GM21360 (cell line): ENCODE data around the gene ZBTB20.
"Not testable (repeated sequence)": the region's sequence is repeated elsewhere in the genome, so short reads cannot be mapped to it uniquely, and the experiment has no call there.

ENCODE experiments used
- ATAC-seq: cut with Tn5 transposase; IDR thresholded peaks from one replicate; pipeline ENCODE4 v1.9.1; 2021; ENCODE audit warnings: mild to moderate bottlenecking, moderate library complexity; ENCODE audit not compliant: unreplicated experiment

The ZBTB20 gene

GRCh38 chr3:114687151-114687550 lies 459.9 kb downstream of the ZBTB20 start:
- no peak for ATAC-seq

- ATAC-seq, result no peak
Observed at GRCh38 chr3:114686621-114687020, 460.5 kb downstream of the ZBTB20 start.

GRCh38 chr3:114685161-114685560 lies 461.9 kb downstream of the ZBTB20 start:
- no peak for ATAC-seq

- ATAC-seq, result no peak
Observed at GRCh38 chr3:114680299-114680698, 466.8 kb downstream of the ZBTB20 start.

- ATAC-seq, result not testable (repeated sequence)
Observed at GRCh38 chr3:114679773-114680172, 467.3 kb downstream of the ZBTB20 start.

GRCh38 chr3:114675104-114675503 lies 472.0 kb downstream of the ZBTB20 start:
- ATAC-seq, result no peak

- no peak for ATAC-seq
Observed at GRCh38 chr3:114674036-114674435, 473.1 kb downstream of the ZBTB20 start.

GRCh38 chr3:114673481-114673880 lies 473.6 kb downstream of the ZBTB20 start:
- ATAC-seq, result no peak

GRCh38 chr3:114672692-114673447 lies 474.2 kb downstream of the ZBTB20 start:
- no peak for ATAC-seq

GRCh38 chr3:114671741-114672510 lies 475.2 kb downstream of the ZBTB20 start:
- no peak for ATAC-seq

- ATAC-seq, result no peak
Observed at GRCh38 chr3:114669614-114670013, 477.5 kb downstream of the ZBTB20 start.

- no peak for ATAC-seq
Observed at GRCh38 chr3:114668099-114668498, 479.0 kb downstream of the ZBTB20 start.

GRCh38 chr3:114666623-114667022 lies 480.5 kb downstream of the ZBTB20 start:
- ATAC-seq, result no peak

- ATAC-seq, result no peak
Observed at GRCh38 chr3:114664006-114664405, 483.1 kb downstream of the ZBTB20 start.

- ATAC-seq, result no peak
Observed at GRCh38 chr3:114660808-114661207, 486.3 kb downstream of the ZBTB20 start.

- ATAC-seq, result no peak
Observed at GRCh38 chr3:114660124-114660523, 487.0 kb downstream of the ZBTB20 start.

- no peak for ATAC-seq
Observed at GRCh38 chr3:114659109-114660061, 487.7 kb downstream of the ZBTB20 start.

GRCh38 chr3:114651555-114651954 lies 495.5 kb downstream of the ZBTB20 start:
- ATAC-seq, result no peak

GRCh38 chr3:114650808-114651207 lies 496.3 kb downstream of the ZBTB20 start:
- ATAC-seq, result no peak

- ATAC-seq, result no peak
Observed at GRCh38 chr3:114649331-114649730, 497.8 kb downstream of the ZBTB20 start.

- ATAC-seq, result no peak
Observed at GRCh38 chr3:114646526-114646925, 500.6 kb downstream of the ZBTB20 start.
